ENCODE measurements around the gene TJP3. TPM values are rescaled to one million over a fixed set of nuclear protein-coding genes. Genes with fewer than 3 reads are reported as not detected.

Gene TJP3
- total RNA-seq, 1 donor from 2014 or later: 3.1 TPM

DNA sequence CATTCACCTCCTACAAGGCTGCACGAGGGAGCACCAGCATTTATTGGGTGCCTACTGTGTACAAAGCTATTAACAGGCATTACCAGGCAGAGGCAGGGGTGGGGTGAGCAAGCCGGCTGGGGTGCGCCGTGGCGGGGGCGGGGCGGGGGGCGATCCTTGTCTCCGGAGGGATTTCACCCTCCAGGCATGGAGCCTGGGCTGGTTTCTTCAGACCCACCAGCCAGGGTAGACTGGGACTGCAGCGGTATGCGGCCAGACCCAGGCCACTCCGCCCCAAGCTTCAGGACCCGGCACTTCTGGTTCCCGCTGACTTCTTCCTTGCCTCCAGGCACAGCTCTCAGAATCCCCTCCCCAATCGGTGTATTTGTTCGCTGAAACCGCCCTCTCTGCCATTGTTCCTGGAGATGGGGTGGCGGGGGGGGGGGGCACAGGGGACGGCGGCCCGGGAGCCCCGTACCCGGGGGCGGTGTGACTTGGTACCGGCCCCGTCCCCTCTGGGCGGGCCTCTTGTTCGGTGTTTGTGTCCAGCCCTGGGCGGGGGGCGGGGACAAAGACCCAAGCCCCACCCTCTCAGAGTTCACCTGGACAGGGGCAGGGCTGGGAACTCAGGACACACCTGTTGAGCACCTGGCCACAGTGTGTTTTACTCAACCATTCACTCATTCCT lies 14.4 kb downstream of the TJP3 start:
- Mint-ChIP-seq H3K9me3 (ENCODE audit: unreplicated experiment) (peaks cover 2% of the 10 kb centered on the region), H3K4me1 (ENCODE audit: low read depth, unreplicated experiment) (no peaks in the 10 kb centered on the region), H3K27me3 (ENCODE audit: unreplicated experiment) (peaks cover 3% of the 10 kb centered on the region), H3K27ac (ENCODE audit: unreplicated experiment) (no peak overlapping the region), H3K4me3 (ENCODE audit: unreplicated experiment) (no peak overlapping the region), H3K36me3 (ENCODE audit: unreplicated experiment) (no peaks in the 10 kb centered on the region)
- DNase-seq: no peak
- TF ChIP-seq, protein P1, sequence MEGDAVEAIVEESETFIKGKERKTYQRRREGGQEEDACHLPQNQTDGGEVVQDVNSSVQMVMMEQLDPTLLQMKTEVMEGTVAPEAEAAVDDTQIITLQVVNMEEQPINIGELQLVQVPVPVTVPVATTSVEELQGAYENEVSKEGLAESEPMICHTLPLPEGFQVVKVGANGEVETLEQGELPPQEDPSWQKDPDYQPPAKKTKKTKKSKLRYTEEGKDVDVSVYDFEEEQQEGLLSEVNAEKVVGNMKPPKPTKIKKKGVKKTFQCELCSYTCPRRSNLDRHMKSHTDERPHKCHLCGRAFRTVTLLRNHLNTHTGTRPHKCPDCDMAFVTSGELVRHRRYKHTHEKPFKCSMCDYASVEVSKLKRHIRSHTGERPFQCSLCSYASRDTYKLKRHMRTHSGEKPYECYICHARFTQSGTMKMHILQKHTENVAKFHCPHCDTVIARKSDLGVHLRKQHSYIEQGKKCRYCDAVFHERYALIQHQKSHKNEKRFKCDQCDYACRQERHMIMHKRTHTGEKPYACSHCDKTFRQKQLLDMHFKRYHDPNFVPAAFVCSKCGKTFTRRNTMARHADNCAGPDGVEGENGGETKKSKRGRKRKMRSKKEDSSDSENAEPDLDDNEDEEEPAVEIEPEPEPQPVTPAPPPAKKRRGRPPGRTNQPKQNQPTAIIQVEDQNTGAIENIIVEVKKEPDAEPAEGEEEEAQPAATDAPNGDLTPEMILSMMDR (IDR thresholded peaks at IDR 0.05; ENCODE audit: partially characterized antibody, unreplicated experiment): no peak

DNA sequence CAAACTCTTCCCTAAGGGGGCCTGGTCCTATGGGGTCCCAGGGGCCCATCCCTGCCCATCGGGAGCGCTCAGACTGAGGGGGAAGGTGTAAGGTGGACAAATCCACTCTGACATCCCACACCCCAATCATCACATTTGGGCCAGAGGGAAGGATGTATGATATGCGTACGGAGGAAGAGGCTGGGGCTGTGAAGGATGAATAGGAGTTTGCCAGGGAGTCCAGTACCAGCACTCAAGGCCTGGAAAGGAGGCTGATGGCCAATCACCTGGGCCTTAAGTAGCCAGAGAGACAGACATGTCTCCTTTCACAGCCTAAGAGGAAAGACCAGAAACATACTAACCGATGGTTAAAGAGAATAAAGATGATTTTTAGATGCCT lies 14.9 kb downstream of the TJP3 start:
- Mint-ChIP-seq H3K27ac (ENCODE audit: unreplicated experiment) (no peak overlapping the region), H3K36me3 (ENCODE audit: unreplicated experiment) (no peaks in the 10 kb centered on the region), H3K27me3 (ENCODE audit: unreplicated experiment) (peaks cover 3% of the 10 kb centered on the region), H3K4me3 (ENCODE audit: unreplicated experiment) (no peak overlapping the region), H3K9me3 (ENCODE audit: unreplicated experiment) (peaks cover 2% of the 10 kb centered on the region), H3K4me1 (ENCODE audit: low read depth, unreplicated experiment) (no peaks in the 10 kb centered on the region)
- TF ChIP-seq, protein P1 (IDR thresholded peaks at IDR 0.05; ENCODE audit: partially characterized antibody, unreplicated experiment): no peak
- DNase-seq: no peak

DNA sequence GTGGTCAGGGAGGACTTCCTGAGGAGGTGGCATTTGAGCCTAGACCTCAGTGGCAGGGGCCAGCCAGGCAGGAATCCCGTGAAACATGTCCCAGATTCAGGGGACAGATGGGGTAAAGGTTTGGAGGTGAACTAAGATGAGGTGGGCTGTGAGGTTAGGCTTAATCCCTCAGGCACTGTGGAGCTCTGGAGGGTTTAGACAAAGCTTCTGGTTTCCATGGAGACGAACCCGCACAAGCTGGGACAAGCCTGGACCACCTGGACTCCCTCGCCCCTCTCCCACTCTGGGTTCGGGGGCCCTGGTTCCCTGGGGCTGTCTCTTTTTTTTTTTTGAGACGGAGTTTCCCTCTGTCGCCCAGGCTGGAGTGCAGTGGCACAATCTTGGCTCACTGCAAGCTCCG lies 15.7 kb downstream of the TJP3 start:
- no peak overlapping the region for H3K27ac Mint-ChIP-seq (ENCODE audit: unreplicated experiment)
- DNase-seq: no peak
- H3K27me3 Mint-ChIP-seq (ENCODE audit: unreplicated experiment): peaks cover 3% of the 10 kb centered on the region
- TF ChIP-seq, protein P1 (IDR thresholded peaks at IDR 0.05; ENCODE audit: partially characterized antibody, unreplicated experiment): no peak
- H3K36me3 Mint-ChIP-seq (ENCODE audit: unreplicated experiment): no peaks in the 10 kb centered on the region
- no peaks in the 10 kb centered on the region for H3K4me1 Mint-ChIP-seq (ENCODE audit: low read depth, unreplicated experiment)
- no peak overlapping the region for H3K4me3 Mint-ChIP-seq (ENCODE audit: unreplicated experiment)
- peaks cover 2% of the 10 kb centered on the region for H3K9me3 Mint-ChIP-seq (ENCODE audit: unreplicated experiment)

DNA sequence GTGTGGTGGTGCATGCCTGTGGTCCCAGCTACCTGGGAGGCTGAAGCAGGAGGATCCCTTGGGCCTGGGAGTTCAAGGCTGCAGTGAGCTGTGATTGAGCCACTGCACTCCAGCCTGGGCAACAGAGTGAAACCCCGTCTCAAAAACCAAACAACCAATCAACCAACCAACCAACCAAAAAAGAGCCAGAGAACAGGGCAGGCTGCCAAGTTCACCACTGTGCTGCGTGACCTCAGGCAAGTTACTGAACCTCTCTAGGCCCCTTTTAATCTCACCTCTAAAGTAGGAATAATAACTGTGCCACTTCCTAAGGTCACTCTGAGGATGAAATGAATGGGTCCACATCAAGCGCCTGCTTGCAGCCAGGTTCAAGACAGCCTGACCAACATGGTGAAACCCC lies 16.9 kb downstream of the TJP3 start:
- Mint-ChIP-seq H3K27ac (ENCODE audit: unreplicated experiment) (no peak overlapping the region), H3K27me3 (ENCODE audit: unreplicated experiment) (peaks cover 1% of the 10 kb centered on the region), H3K9me3 (ENCODE audit: unreplicated experiment) (peaks cover 4% of the 10 kb centered on the region), H3K36me3 (ENCODE audit: unreplicated experiment) (no peaks in the 10 kb centered on the region), H3K4me1 (ENCODE audit: low read depth, unreplicated experiment) (no peaks in the 10 kb centered on the region), H3K4me3 (ENCODE audit: unreplicated experiment) (no peak overlapping the region)
- DNase-seq: no peak
- TF ChIP-seq, protein P1 (IDR thresholded peaks at IDR 0.05; ENCODE audit: partially characterized antibody, unreplicated experiment): no peak

DNA sequence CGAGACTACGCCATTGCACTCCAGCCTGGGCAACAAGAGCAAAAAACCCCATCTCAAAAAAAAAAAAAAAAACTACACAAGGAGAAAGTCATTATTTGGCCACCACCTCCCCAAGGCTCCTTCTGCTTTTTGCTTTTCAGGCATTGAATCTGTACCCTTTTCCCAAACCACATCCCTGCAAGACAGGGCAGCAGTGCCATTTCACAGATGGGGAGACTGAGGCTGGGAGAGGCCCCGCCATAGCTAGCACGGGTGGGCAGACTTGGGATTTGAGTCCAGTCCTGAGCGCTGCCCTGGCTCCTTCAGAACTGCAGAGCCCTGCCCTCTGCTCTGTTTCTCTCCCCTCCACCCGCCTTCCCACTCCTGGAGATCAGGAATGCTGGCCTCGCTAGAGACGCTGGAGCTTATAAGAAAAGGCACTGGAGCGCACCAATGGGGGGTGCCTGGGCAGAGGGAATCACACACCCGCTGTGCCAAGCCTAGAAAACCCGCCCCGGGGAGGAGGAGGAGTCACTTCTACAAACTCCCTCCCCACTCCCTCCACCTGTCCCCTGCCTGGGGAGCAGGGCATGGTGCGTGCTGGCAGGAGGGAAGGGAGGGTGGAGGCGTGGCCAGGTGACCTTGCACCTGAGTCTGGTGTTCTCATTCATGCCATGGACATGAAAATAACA lies 17.6 kb downstream of the TJP3 start:
- Mint-ChIP-seq H3K27ac (ENCODE audit: unreplicated experiment) (no peak overlapping the region), H3K9me3 (ENCODE audit: unreplicated experiment) (peaks cover 4% of the 10 kb centered on the region), H3K36me3 (ENCODE audit: unreplicated experiment) (no peaks in the 10 kb centered on the region), H3K27me3 (ENCODE audit: unreplicated experiment) (peaks cover 1% of the 10 kb centered on the region), H3K4me3 (ENCODE audit: unreplicated experiment) (no peak overlapping the region), H3K4me1 (ENCODE audit: low read depth, unreplicated experiment) (no peaks in the 10 kb centered on the region)
- TF ChIP-seq, protein P1 (IDR thresholded peaks at IDR 0.05; ENCODE audit: partially characterized antibody, unreplicated experiment): no peak
- DNase-seq: no peak

Measured in glutamatergic neuron (in vitro differentiated cells).